GM18520 (cell line): ENCODE data around the gene ERC1.

Experiments
- ATAC-seq: cut with Tn5 transposase; IDR thresholded peaks from one replicate; pipeline ENCODE4 v1.9.1; 2021; ENCODE audit not compliant: unreplicated experiment

Gene ERC1

GRCh38 chr12:1428671-1429070, 437.6 kb downstream of the ERC1 start:
- no peak for ATAC-seq

GRCh38 chr12:1429980-1430379, 439.0 kb downstream of the ERC1 start:
- no peak for ATAC-seq

GRCh38 chr12:1434296-1434955, 443.4 kb downstream of the ERC1 start:
- ATAC-seq: no peak

GRCh38 chr12:1435044-1435443, 444.0 kb downstream of the ERC1 start:
- ATAC-seq: no peak

GRCh38 chr12:1435456-1435855, 444.4 kb downstream of the ERC1 start:
- ATAC-seq: no peak

- ATAC-seq: no peak
Measured at GRCh38 chr12:1436015-1436414, 445.0 kb downstream of the ERC1 start.

GRCh38 chr12:1436981-1437380, 446.0 kb downstream of the ERC1 start:
- no peak for ATAC-seq

- no peak for ATAC-seq
Measured at GRCh38 chr12:1439201-1439600, 448.2 kb downstream of the ERC1 start.

GRCh38 chr12:1439687-1440086, 448.7 kb downstream of the ERC1 start:
- no peak for ATAC-seq

- no peak for ATAC-seq
Measured at GRCh38 chr12:1443421-1444141, 452.6 kb downstream of the ERC1 start.

- ATAC-seq: no peak
Measured at GRCh38 chr12:1444142-1444516, 453.1 kb downstream of the ERC1 start.

GRCh38 chr12:1445807-1446206, 454.8 kb downstream of the ERC1 start:
- ATAC-seq: no peak

GRCh38 chr12:1448336-1448735, 457.3 kb downstream of the ERC1 start:
- no peak for ATAC-seq

- ATAC-seq: no peak
Measured at GRCh38 chr12:1453810-1454209, 462.8 kb downstream of the ERC1 start.

GRCh38 chr12:1456885-1457284, 465.9 kb downstream of the ERC1 start:
- no peak for ATAC-seq

- no peak for ATAC-seq
Measured at GRCh38 chr12:1457901-1458300, 466.9 kb downstream of the ERC1 start.

- ATAC-seq: no peak
Measured at GRCh38 chr12:1459339-1459738, 468.3 kb downstream of the ERC1 start.

- no peak for ATAC-seq
Measured at GRCh38 chr12:1463073-1463905, 472.3 kb downstream of the ERC1 start.

- no peak for ATAC-seq
Measured at GRCh38 chr12:1464925-1465324, 473.9 kb downstream of the ERC1 start.

GRCh38 chr12:1465990-1466389, 475.0 kb downstream of the ERC1 start:
- no peak for ATAC-seq

- no peak for ATAC-seq
Measured at GRCh38 chr12:1466481-1467154, 475.6 kb downstream of the ERC1 start.
